Gastroesophageal sphincter (tissue), 3 donors: Measurements from ENCODE around the gene FANCG.

Experiments used
- CTCF ChIP-seq, 4 experiments: fragments of 200-600 bp in 2 of 4; fragments of 450-650 bp in 2 of 4; sonication (generic) in 1 of 4; IDR thresholded peaks; one replicate each; pipeline ENCODE4 v1.5.1; 2017 to 2019; ENCODE audit warnings: antibody characterized with exemption in 4 of 4, mild to moderate bottlenecking in 2 of 4, moderate library complexity in 2 of 4
- POLR2AphosphoS5 ChIP-seq: sonication (generic); formaldehyde crosslinking; IDR thresholded peaks from one replicate; pipeline ENCODE4 v1.6.1; 2017; ENCODE audit warnings: antibody characterized with exemption

DNA sequence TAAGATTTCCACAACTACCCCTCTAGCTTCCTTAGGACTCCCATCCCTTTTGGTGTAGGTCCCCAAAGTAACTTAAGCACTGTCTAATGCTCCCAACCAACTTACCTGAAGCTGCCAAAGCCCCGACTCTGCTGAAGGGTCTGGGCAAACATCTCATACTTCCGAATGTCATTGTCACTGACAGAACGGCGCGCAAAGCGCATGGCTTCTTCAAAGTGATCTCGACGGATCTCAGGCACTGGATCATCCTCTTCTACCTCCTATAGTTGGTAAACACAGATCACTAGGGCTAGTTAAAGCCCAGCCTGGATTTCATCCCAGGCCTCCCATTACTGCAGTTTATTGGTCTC lies 22.5 kb downstream of the FANCG start:
- TF ChIP-seq CTCF (IDR thresholded peaks at IDR 0.05): no peak
- TF ChIP-seq POLR2AphosphoS5: no peak
